ENCODE results near the gene GRP.

- TF ChIP-seq POLR2A (IDR thresholded peaks at IDR 0.05; ENCODE audit: low read depth, low read length) (no peak), POLR2AphosphoS5 (IDR thresholded peaks at IDR 0.05; ENCODE audit: low read depth, low read length) (no peak)
Measured at GRCh38 chr18:59274533-59274928, 54.6 kb downstream of the GRP start.
